Measurements from ENCODE around the gene ZBTB44. TPM values are rescaled to one million over a fixed set of nuclear protein-coding genes. Genes with fewer than 3 reads are reported as not detected.

Gene ZBTB44
- total and polyA plus RNA-seq, 3 donors from 2014 or later, result 103 to 158 (median 125) TPM

DNA sequence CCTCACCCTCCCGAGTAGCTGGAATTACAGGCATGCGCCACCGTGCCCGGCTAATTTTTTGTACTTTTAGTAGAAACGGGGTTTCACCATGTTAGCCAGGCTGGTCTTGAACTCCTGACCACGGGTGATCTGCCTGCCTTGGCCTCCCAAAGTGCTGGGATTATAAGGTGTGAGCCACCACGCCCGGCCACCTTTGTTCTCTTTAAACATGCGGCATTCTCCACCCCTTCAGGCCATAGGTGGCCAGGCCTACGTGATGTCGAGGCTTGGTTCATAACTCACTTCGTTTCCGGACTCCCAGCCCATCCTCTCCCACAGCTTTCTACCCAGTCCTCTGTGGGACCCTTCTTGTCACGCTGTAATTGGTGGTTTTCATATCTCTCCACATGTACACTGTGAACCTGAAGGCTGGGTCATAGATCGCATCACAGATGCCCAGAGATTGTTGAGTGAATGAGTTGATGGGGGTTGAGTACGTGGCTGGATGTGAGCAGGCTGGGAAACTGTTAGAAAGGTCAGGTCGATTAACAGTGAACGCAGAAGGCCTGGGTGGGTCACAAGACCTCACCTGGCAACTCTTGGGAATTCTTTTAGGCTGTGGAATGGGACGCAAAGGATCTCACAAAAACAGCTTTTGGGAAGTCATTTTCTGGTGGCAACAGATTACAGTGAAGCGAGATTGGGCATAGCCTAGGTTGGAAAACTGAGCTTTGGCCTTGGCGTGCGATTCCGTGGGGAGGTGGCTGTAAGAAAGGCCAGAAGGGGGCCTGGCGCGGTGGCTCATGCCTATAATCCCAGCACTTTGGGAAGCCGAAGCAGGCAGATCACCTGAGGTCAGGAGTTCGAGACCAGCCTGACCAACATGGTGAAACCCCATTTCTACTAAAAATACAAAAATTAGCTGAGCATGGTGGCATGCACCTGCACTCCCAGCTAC is 110.7 kb downstream of the ZBTB44 start:
- intact Hi-C loops (cut with DNase I; ENCODE audit: low total_unique reads), result no loop called here
- TF ChIP-seq, protein P1, sequence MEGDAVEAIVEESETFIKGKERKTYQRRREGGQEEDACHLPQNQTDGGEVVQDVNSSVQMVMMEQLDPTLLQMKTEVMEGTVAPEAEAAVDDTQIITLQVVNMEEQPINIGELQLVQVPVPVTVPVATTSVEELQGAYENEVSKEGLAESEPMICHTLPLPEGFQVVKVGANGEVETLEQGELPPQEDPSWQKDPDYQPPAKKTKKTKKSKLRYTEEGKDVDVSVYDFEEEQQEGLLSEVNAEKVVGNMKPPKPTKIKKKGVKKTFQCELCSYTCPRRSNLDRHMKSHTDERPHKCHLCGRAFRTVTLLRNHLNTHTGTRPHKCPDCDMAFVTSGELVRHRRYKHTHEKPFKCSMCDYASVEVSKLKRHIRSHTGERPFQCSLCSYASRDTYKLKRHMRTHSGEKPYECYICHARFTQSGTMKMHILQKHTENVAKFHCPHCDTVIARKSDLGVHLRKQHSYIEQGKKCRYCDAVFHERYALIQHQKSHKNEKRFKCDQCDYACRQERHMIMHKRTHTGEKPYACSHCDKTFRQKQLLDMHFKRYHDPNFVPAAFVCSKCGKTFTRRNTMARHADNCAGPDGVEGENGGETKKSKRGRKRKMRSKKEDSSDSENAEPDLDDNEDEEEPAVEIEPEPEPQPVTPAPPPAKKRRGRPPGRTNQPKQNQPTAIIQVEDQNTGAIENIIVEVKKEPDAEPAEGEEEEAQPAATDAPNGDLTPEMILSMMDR (IDR thresholded peaks at IDR 0.05), result no peak
- TF ChIP-seq POLR2A (IDR thresholded peaks at IDR 0.05), result no peak
- Histone ChIP-seq H3K4me3 (no peak overlapping the region), H3K9me3 (no peaks in the 10 kb centered on the region), H3K27me3 (no peaks in the 10 kb centered on the region), H3K36me3 (ENCODE audit: low read depth, missing control alignments) (no peaks in the 10 kb centered on the region), H3K4me1 (no peaks in the 10 kb centered on the region), H3K27ac (no peak overlapping the region)
- DNase-seq, result no peak
- WGBS, 2 donors, result 93 to 94% methylated on average over 27 of the region's 27 CpGs

DNA sequence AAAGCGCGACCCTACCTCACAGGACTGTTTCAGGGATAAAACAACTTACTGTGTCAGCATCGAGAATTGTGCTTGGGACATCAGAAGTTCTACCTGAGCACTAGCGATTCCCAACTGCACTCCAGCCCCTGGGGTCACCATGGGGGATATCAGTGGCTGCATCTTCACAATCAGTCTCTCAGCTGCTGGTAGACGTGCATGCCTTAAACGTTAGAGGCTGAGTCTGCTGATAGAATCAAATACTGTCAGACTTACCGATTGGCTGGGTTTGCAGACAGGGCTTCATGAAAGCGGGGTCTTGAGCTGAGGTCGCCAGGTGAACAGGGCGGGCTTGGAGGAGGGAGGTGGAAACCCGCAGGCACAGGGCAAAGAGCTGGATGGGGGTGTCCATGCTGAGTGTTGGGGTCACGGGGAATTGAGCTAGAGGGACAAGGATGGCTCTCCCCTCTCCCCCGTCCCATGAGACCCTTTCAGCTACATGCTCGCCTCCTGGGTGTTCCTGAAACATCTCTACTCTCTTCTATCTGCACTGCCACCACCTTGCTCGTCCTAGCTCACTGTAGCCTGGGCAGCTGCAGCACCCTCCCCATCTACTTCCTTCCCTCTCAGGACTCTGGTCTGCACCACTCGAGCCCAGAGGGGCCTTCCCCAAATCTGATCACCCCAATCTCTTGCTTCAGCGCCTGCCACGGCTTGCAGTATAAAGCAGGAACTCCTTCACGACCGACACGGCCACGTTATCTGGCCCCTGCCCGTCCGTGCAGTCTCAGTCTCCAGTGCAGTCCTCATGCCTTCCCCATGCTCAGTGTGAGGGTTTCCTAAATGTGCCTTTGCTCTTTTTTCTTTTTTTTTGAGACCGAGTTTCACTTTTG is 111.7 kb downstream of the ZBTB44 start:
- intact Hi-C loops (cut with DNase I; ENCODE audit: low total_unique reads), result no loop called here
- Histone ChIP-seq H3K36me3 (ENCODE audit: low read depth, missing control alignments) (no peaks in the 10 kb centered on the region), H3K4me3 (no peak overlapping the region), H3K4me1 (no peaks in the 10 kb centered on the region), H3K9me3 (no peaks in the 10 kb centered on the region), H3K27ac (no peak overlapping the region), H3K27me3 (no peaks in the 10 kb centered on the region)
- TF ChIP-seq, protein P1 (IDR thresholded peaks at IDR 0.05), result no peak
- no peak for TF ChIP-seq POLR2A (IDR thresholded peaks at IDR 0.05)
- DNase-seq, result no peak
- whole genome bisulfite sequencing, 2 donors, result 84 to 92% methylated on average over 23 to 25 of the region's 25 CpGs

DNA sequence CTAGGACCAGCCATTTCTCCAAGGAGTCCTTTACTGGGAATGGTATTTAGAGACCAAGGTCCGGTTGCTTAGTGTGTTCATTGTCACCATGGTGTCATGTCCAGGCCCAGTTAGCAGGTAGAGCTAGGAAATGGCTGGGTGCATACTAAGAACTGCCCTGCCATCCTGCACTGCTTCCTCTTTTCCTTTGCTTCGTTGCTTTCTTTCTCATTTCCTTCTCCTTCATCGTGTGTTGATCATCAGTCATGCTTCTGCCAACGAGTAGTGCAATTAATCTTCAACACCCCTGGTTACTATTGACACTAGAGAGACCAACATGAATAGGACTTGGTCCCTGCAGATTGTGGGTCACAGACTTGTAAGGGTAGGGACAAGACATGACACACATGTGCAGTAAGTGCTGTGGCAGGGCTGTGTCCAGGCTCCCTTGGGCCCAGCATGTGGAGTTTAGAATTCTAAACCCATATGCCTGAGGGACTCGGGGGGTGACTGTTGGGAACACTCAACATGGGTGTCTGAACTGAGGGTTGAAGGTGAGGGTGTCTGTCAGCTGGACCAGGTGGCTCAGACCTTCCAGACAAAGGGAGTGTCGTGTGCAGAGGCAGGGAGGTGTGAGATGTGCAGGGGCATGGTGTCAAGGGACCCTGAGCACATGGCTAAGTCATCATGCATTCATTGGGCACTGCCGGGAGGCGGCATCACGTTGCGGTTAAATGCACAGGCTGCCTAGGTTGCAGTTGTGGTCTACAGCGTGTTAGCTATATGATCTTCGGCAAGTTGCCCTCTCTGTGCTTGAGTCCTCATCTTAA is 112.5 kb downstream of the ZBTB44 start:
- no peak for DNase-seq
- WGBS, 2 donors, result 92 to 95% methylated on average over 10 to 12 of the region's 12 CpGs
- no peaks in the 10 kb centered on the region for H3K36me3 ChIP-seq (ENCODE audit: low read depth, missing control alignments)
- no peaks in the 10 kb centered on the region for H3K9me3 ChIP-seq
- no peaks in the 10 kb centered on the region for H3K4me1 ChIP-seq
- no peak overlapping the region for H3K4me3 ChIP-seq
- TF ChIP-seq, protein P1 (IDR thresholded peaks at IDR 0.05), result no peak
- TF ChIP-seq POLR2A (IDR thresholded peaks at IDR 0.05), result no peak
- no peaks in the 10 kb centered on the region for H3K27me3 ChIP-seq
- intact Hi-C loops (cut with DNase I; ENCODE audit: low total_unique reads), result no loop called here
- no peak overlapping the region for H3K27ac ChIP-seq

DNA sequence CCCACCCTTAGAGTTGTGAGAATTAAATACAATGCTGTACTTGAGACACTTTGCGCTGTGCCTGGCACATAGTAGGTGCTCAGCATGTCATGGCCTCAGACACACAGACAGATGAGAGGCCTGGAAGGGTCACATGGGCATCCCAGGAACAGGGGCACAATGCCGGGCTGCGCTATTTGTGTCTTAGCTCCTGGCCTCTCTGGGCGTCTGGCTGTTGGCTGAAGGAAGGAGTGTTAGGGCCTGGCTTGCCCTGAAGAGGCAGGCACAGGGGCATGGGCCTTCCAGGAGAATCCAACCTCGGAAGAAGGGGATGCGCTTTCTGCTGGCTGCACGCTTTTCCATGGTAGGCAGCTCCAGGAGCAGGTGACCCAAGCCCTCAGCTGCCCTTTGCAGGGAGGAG is 113.7 kb downstream of the ZBTB44 start:
- H3K4me1 ChIP-seq, result no peaks in the 10 kb centered on the region
- H3K27ac ChIP-seq, result no peak overlapping the region
- H3K36me3 ChIP-seq (ENCODE audit: low read depth, missing control alignments), result no peaks in the 10 kb centered on the region
- H3K4me3 ChIP-seq, result no peak overlapping the region
- H3K9me3 ChIP-seq, result no peaks in the 10 kb centered on the region
- no peak for DNase-seq
- H3K27me3 ChIP-seq, result no peaks in the 10 kb centered on the region
- no peak for TF ChIP-seq POLR2A (IDR thresholded peaks at IDR 0.05)
- TF ChIP-seq, protein P1 (IDR thresholded peaks at IDR 0.05), result no peak
- intact Hi-C loops (cut with DNase I; ENCODE audit: low total_unique reads), result no loop called here
- 91 to 97% methylated on average over 6 to 7 of the region's 7 CpGs for WGBS, 2 donors

Data from testis (tissue), 3 donors.